Activated T-helper 2 cell treated with anti-CD3 and anti-CD28 coated beads, Interferon-gamma antibody, Interleukin-2, Interleukin-4, amounts not matched to agents 10 μg/mL and 5 μg/mL and 100 μg/mL, durations not matched to agents 14 hours and 24 hours and 36 hours (primary cell): ENCODE measurements around the gene SGMS1. TPM values are rescaled to one million over a fixed set of nuclear protein-coding genes. Genes with fewer than 3 reads are reported as not detected.
"Not testable (repeated sequence)": the region's sequence is repeated elsewhere in the genome, so short reads cannot be mapped to it uniquely, and the experiment has no call there.

ENCODE experiments used
- DNase-seq: peaks from one replicate; pipeline ENCODE4 v3.0.0; 2021; ENCODE audit warnings: low spot score
- H3K27ac Mint-ChIP-seq: one replicate; pipeline ENCODE4 v1.8.0; 2021; ENCODE audit warnings: mixed read lengths
- H3K27me3 Mint-ChIP-seq: one replicate; pipeline ENCODE4 v1.8.0; 2021; ENCODE audit warnings: low read depth, mixed read lengths
- H3K36me3 Mint-ChIP-seq: one replicate; pipeline ENCODE4 v1.8.0; 2021; ENCODE audit warnings: low read depth, mixed read lengths
- H3K4me1 Mint-ChIP-seq: one replicate; pipeline ENCODE4 v1.8.0; 2021; ENCODE audit warnings: low read depth, mixed read lengths
- H3K4me3 Mint-ChIP-seq: one replicate; pipeline ENCODE4 v1.8.0; 2021; ENCODE audit warnings: low read depth, mild to moderate bottlenecking, moderate library complexity, mixed read lengths
- H3K9me3 Mint-ChIP-seq: one replicate; pipeline ENCODE4 v1.8.0; 2021; ENCODE audit warnings: mixed read lengths
- intact Hi-C: fragments of 100-400 bp; cut with micrococcal nuclease; formaldehyde crosslinking; loops from one replicate; pipeline ENCODE4 v1.15.1; 2023
- total RNA-seq: library from RNA; stranded (reverse); gene quantifications from 2 replicates; pipeline ENCODE4 v1.2.3, GENCODE V29; 2022

The SGMS1 gene
- total RNA-seq, 1 donor from 2014 or later: 10.7 TPM

GRCh38 chr10:50510517-50511473 is 113.0 kb downstream of the SGMS1 start:
- Mint-ChIP-seq H3K9me3 (no peaks in the 10 kb centered on the region), H3K4me3 (no peak overlapping the region), H3K27ac (peak overlapping the region; percentile 18), H3K27me3 (peaks cover 4% of the 10 kb centered on the region), H3K36me3 (peaks cover 3% of the 10 kb centered on the region), H3K4me1 (peaks cover 78% of the 10 kb centered on the region)
- DNase-seq: no peak
- intact Hi-C loops: loop anchor here (1.0 to 5.0 kb wide), 4 partner anchors 8 to 1333 kb away; no protein-coding TSS in a partner anchor

GRCh38 chr10:50508315-50509051 is 115.3 kb downstream of the SGMS1 start:
- intact Hi-C loops: loop anchor here (1.0 to 2.0 kb wide), 7 partner anchors 11 to 184 kb away; no protein-coding TSS in a partner anchor
- Mint-ChIP-seq H3K27me3 (peaks cover 5% of the 10 kb centered on the region), H3K9me3 (no peaks in the 10 kb centered on the region), H3K4me3 (no peak overlapping the region), H3K27ac (peak overlapping the region; percentile 10), H3K36me3 (peaks cover 6% of the 10 kb centered on the region), H3K4me1 (peaks cover 89% of the 10 kb centered on the region)
- DNase-seq: peak; percentile 50

GRCh38 chr10:50506861-50507573 is 116.7 kb downstream of the SGMS1 start:
- intact Hi-C loops: no loop called here
- H3K4me1 Mint-ChIP-seq: peaks cover 90% of the 10 kb centered on the region
- no peak for DNase-seq
- no peak overlapping the region for H3K4me3 Mint-ChIP-seq
- peaks cover 6% of the 10 kb centered on the region for H3K36me3 Mint-ChIP-seq
- peaks cover 5% of the 10 kb centered on the region for H3K27me3 Mint-ChIP-seq
- no peak overlapping the region for H3K27ac Mint-ChIP-seq
- no peaks in the 10 kb centered on the region for H3K9me3 Mint-ChIP-seq

GRCh38 chr10:50504389-50504788 is 119.4 kb downstream of the SGMS1 start:
- Mint-ChIP-seq H3K27me3 (peaks cover 5% of the 10 kb centered on the region), H3K9me3 (no peaks in the 10 kb centered on the region), H3K4me1 (peaks cover 79% of the 10 kb centered on the region), H3K27ac (no peak overlapping the region), H3K36me3 (peaks cover 6% of the 10 kb centered on the region), H3K4me3 (no peak overlapping the region)
- no peak for DNase-seq
- intact Hi-C loops: no loop called here

GRCh38 chr10:50503661-50504320 is 120.0 kb downstream of the SGMS1 start:
- DNase-seq: no peak

GRCh38 chr10:50503156-50503555 is 120.6 kb downstream of the SGMS1 start:
- H3K27me3 Mint-ChIP-seq, H3K27ac Mint-ChIP-seq, H3K4me3 Mint-ChIP-seq, DNase-seq, H3K36me3 Mint-ChIP-seq, H3K9me3 Mint-ChIP-seq: not testable (repeated sequence)
- intact Hi-C loops: loop anchor here (2.0 kb wide), 1 partner anchor 32 kb away; no protein-coding TSS in a partner anchor
- H3K4me1 Mint-ChIP-seq: peaks cover 75% of the 10 kb centered on the region

More at GRCh38 chr10:50503661-50504320, 120.0 kb downstream of the SGMS1 start:
- Mint-ChIP-seq H3K27ac (no peak overlapping the region), H3K27me3 (peaks cover 5% of the 10 kb centered on the region), H3K9me3 (no peaks in the 10 kb centered on the region), H3K36me3 (peaks cover 6% of the 10 kb centered on the region), H3K4me3 (no peak overlapping the region), H3K4me1 (peaks cover 77% of the 10 kb centered on the region)
- intact Hi-C loops: loop anchor here (2.0 kb wide), 1 partner anchor 33 kb away; no protein-coding TSS in a partner anchor

- Mint-ChIP-seq H3K9me3 (no peaks in the 10 kb centered on the region), H3K4me3 (no peak overlapping the region), H3K27ac (peak overlapping the region; percentile 62), H3K36me3 (peaks cover 9% of the 10 kb centered on the region), H3K27me3 (peaks cover 5% of the 10 kb centered on the region), H3K4me1 (peaks cover 74% of the 10 kb centered on the region)
- intact Hi-C loops: loop anchor here (1.0 to 2.0 kb wide), 2 partner anchors 9 to 31 kb away; no protein-coding TSS in a partner anchor
- peak; percentile 28 for DNase-seq
Observed at GRCh38 chr10:50501924-50502452, 121.8 kb downstream of the SGMS1 start.

GRCh38 chr10:50501478-50501877 is 122.3 kb downstream of the SGMS1 start:
- intact Hi-C loops: no loop called here
- Mint-ChIP-seq H3K4me3 (no peak overlapping the region), H3K9me3 (no peaks in the 10 kb centered on the region), H3K36me3 (peaks cover 12% of the 10 kb centered on the region), H3K27me3 (peaks cover 5% of the 10 kb centered on the region), H3K4me1 (peaks cover 74% of the 10 kb centered on the region), H3K27ac (no peak overlapping the region)
- no peak for DNase-seq

- intact Hi-C loops: no loop called here
- H3K27ac Mint-ChIP-seq: no peak overlapping the region
- peaks cover 2% of the 10 kb centered on the region for H3K9me3 Mint-ChIP-seq
- peaks cover 14% of the 10 kb centered on the region for H3K36me3 Mint-ChIP-seq
- no peak overlapping the region for H3K4me3 Mint-ChIP-seq
- peaks cover 57% of the 10 kb centered on the region for H3K4me1 Mint-ChIP-seq
- DNase-seq: no peak
- H3K27me3 Mint-ChIP-seq: no peaks in the 10 kb centered on the region
Observed at GRCh38 chr10:50498465-50498864, 125.3 kb downstream of the SGMS1 start.

GRCh38 chr10:50497758-50498157 is 126.0 kb downstream of the SGMS1 start:
- DNase-seq: no peak
- peaks cover 21% of the 10 kb centered on the region for H3K36me3 Mint-ChIP-seq
- peaks cover 51% of the 10 kb centered on the region for H3K4me1 Mint-ChIP-seq
- H3K27ac Mint-ChIP-seq: peak overlapping the region; percentile 69
- H3K9me3 Mint-ChIP-seq: peaks cover 5% of the 10 kb centered on the region
- no peaks in the 10 kb centered on the region for H3K27me3 Mint-ChIP-seq
- no peak overlapping the region for H3K4me3 Mint-ChIP-seq
- intact Hi-C loops: loop anchor here (1.0 to 2.0 kb wide), 3 partner anchors 11 to 41 kb away; no protein-coding TSS in a partner anchor

GRCh38 chr10:50496228-50496627 is 127.5 kb downstream of the SGMS1 start:
- Mint-ChIP-seq H3K4me1 (peaks cover 39% of the 10 kb centered on the region), H3K4me3 (no peak overlapping the region), H3K36me3 (peaks cover 24% of the 10 kb centered on the region), H3K27me3 (no peaks in the 10 kb centered on the region), H3K9me3 (peaks cover 5% of the 10 kb centered on the region), H3K27ac (no peak overlapping the region)
- intact Hi-C loops: loop anchor here (2.0 kb wide), 1 partner anchor 17 kb away; no protein-coding TSS in a partner anchor
- DNase-seq: no peak
